ENCODE measurements around the gene SLC34A3. TPM values are rescaled to one million over a fixed set of nuclear protein-coding genes. Genes with fewer than 3 reads are reported as not detected.

SLC34A3 gene
- total RNA-seq, 1 experiment from 2014 or later = 0.13 TPM

- TF ChIP-seq PREB (CRISPR knock-in tag; IDR thresholded peaks at IDR 0.05; ENCODE audit: borderline replicate concordance) (no peak), FOXP1 (CRISPR knock-in tag; IDR thresholded peaks at IDR 0.05; ENCODE audit: borderline replicate concordance) (peak; percentile 79), USF1 (CRISPR knock-in tag; IDR thresholded peaks at IDR 0.05) (0 out of 2 replicates have a peak, but pooled peaks have one; percentile 27), ESRRA (CRISPR knock-in tag; IDR thresholded peaks at IDR 0.05; ENCODE audit: borderline replicate concordance) (no peak), ZNF532 (CRISPR knock-in tag; IDR thresholded peaks at IDR 0.05; ENCODE audit: borderline replicate concordance) (no peak), GTF2I (CRISPR knock-in tag; conservative IDR thresholded peaks at IDR 0.05) (no peak), ZNF121 (CRISPR knock-in tag; IDR thresholded peaks at IDR 0.05) (no peak), ZNF219 (CRISPR knock-in tag; IDR thresholded peaks at IDR 0.05; ENCODE audit: borderline replicate concordance) (no peak; the same call in 1 of the 2 replicates), ERG (CRISPR knock-in tag; IDR thresholded peaks at IDR 0.05) (no peak), EMX1 (CRISPR knock-in tag; IDR thresholded peaks at IDR 0.05) (no peak), MLX (CRISPR knock-in tag; IDR thresholded peaks at IDR 0.05) (no peak), CREB1 (CRISPR knock-in tag; IDR thresholded peaks at IDR 0.05) (no peak; the same call in 1 of the 2 replicates)
Measured at GRCh38 chr9:137205126-137206069, 25.3 kb upstream of the SLC34A3 start, which contains the start of the genes NDOR1 and TMEM203 (continued).

- H3K27me3 Mint-ChIP-seq (ENCODE audit: low read depth) = no peaks in the 10 kb centered on the region
- no peak for ATAC-seq
- H3K4me1 Mint-ChIP-seq = peaks cover 27% of the 10 kb centered on the region
- no peaks in the 10 kb centered on the region for H3K9me3 Mint-ChIP-seq
- H3K4me3 Mint-ChIP-seq = peak overlapping the region; percentile 97
- H3K27ac Mint-ChIP-seq = peak overlapping the region; percentile 66
- POLR2A ChIA-PET = no interaction called here
- DNase-seq (ENCODE audit: low spot score) = no peak
- H3K36me3 Mint-ChIP-seq = peaks cover 24% of the 10 kb centered on the region
- CTCF ChIA-PET = interaction anchor here (1.2 kb wide), 1 partner anchor 21 kb away, joined by 4 read pairs; the partner anchor contains the start of gene RNF224
- TF ChIP-seq GABPB1 (CRISPR knock-in tag; IDR thresholded peaks at IDR 0.05) (no peak), STAT6 (CRISPR knock-in tag; conservative IDR thresholded peaks at IDR 0.05; ENCODE audit: low read depth) (no peak), CBFB (CRISPR knock-in tag; IDR thresholded peaks at IDR 0.05; ENCODE audit: low read depth) (no peak), ZNF121 (CRISPR knock-in tag; IDR thresholded peaks at IDR 0.05) (no peak), FOXP1 (CRISPR knock-in tag; IDR thresholded peaks at IDR 0.05; ENCODE audit: borderline replicate concordance) (no peak), NR1H2 (CRISPR knock-in tag; IDR thresholded peaks at IDR 0.05) (no peak), HMGXB4 (CRISPR knock-in tag; IDR thresholded peaks at IDR 0.05) (no peak), TP53 (CRISPR knock-in tag; IDR thresholded peaks at IDR 0.05) (no peak), ZNF317 (CRISPR knock-in tag; IDR thresholded peaks at IDR 0.05; ENCODE audit: borderline replicate concordance, low read depth) (no peak), JAZF1 (CRISPR knock-in tag; IDR thresholded peaks at IDR 0.05) (no peak), ZBTB21 (CRISPR knock-in tag; IDR thresholded peaks at IDR 0.05; ENCODE audit: borderline replicate concordance) (no peak)
Measured at GRCh38 chr9:137206602-137207001, 24.1 kb upstream of the SLC34A3 start.

Measured in WTC11 (cell line).